B cell (primary cell): ENCODE data around the gene LAGE3. TPM values are rescaled to one million over a fixed set of nuclear protein-coding genes. Genes with fewer than 3 reads are reported as not detected.

Experiments used
- ATAC-seq: fragments of 200-7000 bp; cut with Tn5 transposase; one replicate; pipeline ENCODE4 v1.10.0; 2021; ENCODE audit warnings: low read depth, mild to moderate bottlenecking, moderate number of reproducible peaks, moderate library complexity
- CTCF ChIA-PET: fragments of 350-600 bp; sonication (Branson Sonifier 250); formaldehyde crosslinking; loops from one replicate; lab custom pipeline; 2021; ENCODE audit warnings: antibody characterized with exemption, inconsistent platforms; lab: Charles Lee
- POLR2A ChIA-PET: fragments of 350-600 bp; sonication (Branson Sonifier 250); formaldehyde crosslinking; loops from one replicate; lab custom pipeline; 2021; ENCODE audit warnings: antibody characterized with exemption; lab: Charles Lee
- DNase-seq: peaks from one replicate; pipeline ENCODE4 v3.0.0; 2013
- H2AFZ ChIP-seq: 2 replicates; pipeline ENCODE4 v1.6.1; 2012; ENCODE audit warnings: mild to moderate bottlenecking, low read depth, low read length; ENCODE audit not compliant: insufficient read depth, poor library complexity, severe bottlenecking
- H3K27ac ChIP-seq, 2 donors: 1 replicate in 1 of 2; 2 replicates in 1 of 2; pipeline ENCODE4 v1.5.1; 2012 to 2013; ENCODE audit warnings: low read length in 2 of 2, mild to moderate bottlenecking in 2 of 2, moderate library complexity in 1 of 2
- H3K27me3 ChIP-seq, 4 experiments: fragments of 200-600 bp in 1 of 4; sonication (generic) in 1 of 4; replicated peaks in 1 of 4; 1 replicate in 2 of 4; 2 replicates in 2 of 4; pipeline versions ENCODE4 v1.6.1 to v1.7.0; 2013 to 2016; ENCODE audit warnings: low read length in 3 of 4, mild to moderate bottlenecking in 2 of 4, mixed read lengths in 1 of 4, moderate library complexity in 1 of 4; ENCODE audit not compliant: insufficient read depth in 4 of 4, control insufficient read depth in 3 of 4; ENCODE audit errors: control extremely low read depth in 1 of 4
- H3K36me3 ChIP-seq, 2 experiments: replicated peaks in 1 of 2; 1 replicate in 1 of 2; 2 replicates in 1 of 2; pipeline versions ENCODE4 v1.6.1 to v1.7.1; 2013; ENCODE audit warnings: low read length in 1 of 2; ENCODE audit not compliant: insufficient read depth in 2 of 2, control insufficient read depth in 1 of 2; ENCODE audit errors: control extremely low read depth in 1 of 2, extremely low read depth in 1 of 2
- H3K4me1 ChIP-seq, 2 donors: fragments of 200-600 bp in 1 of 2; sonication (generic) in 1 of 2; 1 replicate in 1 of 2; 2 replicates in 1 of 2; pipeline versions ENCODE4 v1.5.1 to v1.6.1; 2013 to 2017; ENCODE audit warnings: low read length in 2 of 2; ENCODE audit not compliant: control insufficient read depth in 2 of 2, insufficient read depth in 2 of 2
- H3K4me2 ChIP-seq: replicated peaks from 2 replicates; pipeline ENCODE3; 2012; ENCODE audit warnings: mild to moderate bottlenecking, low read depth, low read length; ENCODE audit not compliant: poor library complexity, severe bottlenecking
- H3K4me3 ChIP-seq, 5 experiments: fragments of 200-600 bp in 1 of 5; sonication (generic) in 1 of 5; 1 replicate in 3 of 5; 2 replicates in 2 of 5; pipeline versions ENCODE4 v1.5.1 to v1.7.0; 2011 to 2016; ENCODE audit warnings: low read length in 4 of 5, mild to moderate bottlenecking in 4 of 5, low read depth in 2 of 5, control low read depth in 1 of 5, moderate library complexity in 1 of 5; ENCODE audit not compliant: insufficient read depth in 1 of 5; ENCODE audit errors: control extremely low read depth in 1 of 5, extremely low read depth in 1 of 5
- H3K79me2 ChIP-seq: fragments of 200-600 bp; sonication (generic); one replicate; pipeline ENCODE4 v1.6.0; 2016; ENCODE audit warnings: low read length; ENCODE audit not compliant: control insufficient read depth, insufficient read depth
- H3K9ac ChIP-seq: fragments of 200-600 bp; sonication (generic); 2 replicates; pipeline ENCODE4 v1.6.1; 2017; ENCODE audit warnings: mild to moderate bottlenecking, low read length, moderate library complexity
- H3K9me3 ChIP-seq, 3 donors: one replicate each; pipeline versions ENCODE4 v1.6.1 to v1.7.1; 2013; ENCODE audit warnings: low read length in 2 of 3; ENCODE audit not compliant: control insufficient read depth in 2 of 3, insufficient read depth in 1 of 3; ENCODE audit errors: control extremely low read depth in 1 of 3
- H4K20me1 ChIP-seq: 2 replicates; pipeline ENCODE4 v1.6.0; 2012; ENCODE audit warnings: mild to moderate bottlenecking, low read length; ENCODE audit not compliant: insufficient read depth, control insufficient read depth, poor library complexity, severe bottlenecking
- H3K27ac Mint-ChIP-seq: one replicate; pipeline ENCODE4 v1.8.0; 2021; ENCODE audit warnings: mixed read lengths
- H3K27me3 Mint-ChIP-seq: one replicate; pipeline ENCODE4 v1.8.0; 2021; ENCODE audit warnings: mixed read lengths
- H3K4me1 Mint-ChIP-seq: one replicate; pipeline ENCODE4 v1.8.0; 2021; ENCODE audit warnings: mixed read lengths
- H3K4me3 Mint-ChIP-seq: one replicate; pipeline ENCODE4 v1.8.0; 2021; ENCODE audit warnings: mixed read lengths
- H3K9me3 Mint-ChIP-seq: one replicate; pipeline ENCODE4 v1.8.0; 2022; ENCODE audit warnings: mixed read lengths; ENCODE audit not compliant: insufficient read depth
- CTCF ChIP-seq: fragments of 200-600 bp; IDR thresholded peaks from one replicate; pipeline ENCODE4 v1.8.0; 2022; ENCODE audit warnings: antibody characterized with exemption, mild to moderate bottlenecking
- EZH2 ChIP-seq: IDR thresholded peaks from 2 replicates; pipeline ENCODE4 v1.6.1; 2012; ENCODE audit warnings: borderline replicate concordance, low read depth, mild to moderate bottlenecking, moderate library complexity, low read length; ENCODE audit not compliant: insufficient read depth, poor library complexity, severe bottlenecking
- WGBS: methylation state at CpG from one replicate; pipeline ENCODE4 v1.1.5; 2013; ENCODE audit warnings: missing lambda C conversion rate; ENCODE audit not compliant: insufficient coverage; 5-methylcytosine and 5-hydroxymethylcytosine counted together
- intact Hi-C: fragments of 100-400 bp; cut with micrococcal nuclease; formaldehyde crosslinking; loops from one replicate; pipeline ENCODE4 v1.10.0; 2022
- polyA plus RNA-seq: library from polyadenylated mRNA; depleted of rRNA; stranded (reverse); fragments of >200 nt; gene quantifications from 2 replicates; pipeline ENCODE4 v1.2.3, GENCODE V29; 2012
- total RNA-seq, 2 donors: library from RNA; stranded (reverse); fragments of 120-200 nt in 1 of 2; gene quantifications; 1 replicate in 1 of 2; 2 replicates in 1 of 2; pipeline versions ENCODE4 v1.2.3 to v1.2.4, GENCODE V29; 2013 to 2022

Gene LAGE3
- total and polyA plus RNA-seq, 2 donors (not counting 1 experiment from before 2014, with no cell fraction given): 17.0 to 19.9 TPM

DNA sequence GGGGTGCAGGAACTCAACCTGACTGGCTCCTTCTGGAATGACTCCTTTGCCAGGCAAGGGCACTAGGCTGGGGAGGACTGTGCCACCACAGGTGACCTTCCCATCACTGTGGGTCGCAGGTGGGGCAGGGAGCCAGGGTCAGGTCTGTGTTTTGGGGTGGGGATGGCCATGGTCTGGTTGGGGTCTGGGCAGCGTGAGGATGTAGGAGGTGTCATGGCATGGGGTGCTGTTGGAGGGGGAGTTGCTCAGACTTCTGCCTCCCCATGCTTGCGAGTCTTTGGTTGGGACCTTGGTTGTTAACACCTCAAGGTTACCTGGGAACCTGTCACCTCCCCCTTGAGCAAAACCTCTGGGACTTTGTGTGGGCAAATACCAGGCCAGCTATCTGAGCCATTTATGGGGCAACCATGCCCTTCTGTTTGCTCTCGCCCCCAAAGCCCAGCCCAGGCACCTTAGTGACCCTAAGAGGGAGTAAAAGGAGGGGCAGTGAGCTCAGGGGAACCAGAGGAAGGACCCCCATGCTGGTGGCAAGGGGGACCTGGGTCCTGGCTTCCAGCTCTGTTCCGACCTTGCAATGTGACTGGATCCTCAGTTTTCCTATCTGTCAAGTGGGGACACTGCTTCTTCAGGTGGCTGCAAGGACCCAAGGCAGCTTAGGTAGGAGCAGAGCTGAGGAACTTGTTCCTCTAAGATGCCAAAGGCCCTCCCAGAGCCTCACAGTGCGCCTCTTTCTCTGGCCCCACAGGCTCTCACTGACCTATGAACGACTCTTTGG lies 44.5 kb downstream of the LAGE3 start:
- no peaks in the 10 kb centered on the region for H3K9me3 ChIP-seq
- POLR2A ChIA-PET: no interaction called here
- 100% methylated on average over 1 of the region's 7 CpGs for whole genome bisulfite sequencing
- H2AFZ ChIP-seq: no peak overlapping the region
- no peak overlapping the region for H3K27ac Mint-ChIP-seq
- ATAC-seq (no peak), DNase-seq (no peak)
- H3K27ac ChIP-seq: no peak overlapping the region
- no peaks in the 10 kb centered on the region for H3K27me3 Mint-ChIP-seq
- no peak overlapping the region for H3K4me2 ChIP-seq
- H3K4me1 ChIP-seq: peaks cover 10 to 21% of the 10 kb centered on the region in 2 donors
- no peaks in the 10 kb centered on the region for H3K9me3 Mint-ChIP-seq
- peaks cover 25% of the 10 kb centered on the region for H3K4me1 Mint-ChIP-seq
- peaks cover 0 to 8% of the 10 kb centered on the region in 2 experiments for H3K36me3 ChIP-seq
- CTCF ChIA-PET: interaction anchor here (0.7 kb wide), 1 partner anchor 36 kb away, joined by 3 read pairs; no protein-coding TSS in a partner anchor
- H3K4me3 ChIP-seq: no peak overlapping the region
- no peak overlapping the region for H3K4me3 Mint-ChIP-seq
- no peaks in the 10 kb centered on the region for H3K27me3 ChIP-seq
- intact Hi-C loops: no loop called here
- peaks cover 27% of the 10 kb centered on the region for H3K79me2 ChIP-seq
- TF ChIP-seq EZH2 (no peak), CTCF (no peak)
- H4K20me1 ChIP-seq: peaks cover 6% of the 10 kb centered on the region
- no peak overlapping the region for H3K9ac ChIP-seq

DNA sequence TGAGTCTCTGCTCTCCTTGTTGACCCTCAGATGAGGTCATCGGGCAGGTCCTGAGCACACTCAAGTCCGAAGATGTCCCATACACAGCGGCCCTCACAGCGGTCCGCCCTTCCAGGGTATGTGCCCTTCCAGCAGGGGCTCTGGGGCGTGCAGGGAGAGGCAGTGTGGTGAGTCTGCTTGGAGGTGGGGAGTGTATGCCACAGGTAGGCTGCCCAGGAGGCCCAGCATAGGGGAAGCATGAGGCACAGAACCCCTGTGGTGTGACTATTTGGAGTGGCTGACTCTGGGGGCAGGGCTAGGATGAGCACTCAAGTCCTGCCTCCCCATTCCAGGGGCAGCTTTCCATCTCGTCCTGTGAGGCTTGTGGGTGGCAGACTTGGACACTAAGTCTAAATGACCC lies 45.5 kb downstream of the LAGE3 start:
- TF ChIP-seq CTCF: no peak
- TF ChIP-seq EZH2: no peak
- Histone ChIP-seq H4K20me1 (peaks cover 6% of the 10 kb centered on the region), H2AFZ (no peak overlapping the region), H3K9me3 (no peaks in the 10 kb centered on the region), H3K4me2 (no peak overlapping the region), H3K4me3 (no peak overlapping the region), H3K27me3 (no peaks in the 10 kb centered on the region), H3K79me2 (peaks cover 29% of the 10 kb centered on the region), H3K9ac (no peak overlapping the region), H3K4me1 (peaks cover 16 to 26% of the 10 kb centered on the region in 2 donors), H3K27ac (no peak overlapping the region), H3K36me3 (peaks cover 0 to 8% of the 10 kb centered on the region in 2 experiments)
- 100% methylated on average over 5 of the region's 7 CpGs for WGBS
- no peak overlapping the region for H3K4me3 Mint-ChIP-seq
- intact Hi-C loops: no loop called here
- DNase-seq (no peak), ATAC-seq (no peak)
- peaks cover 30% of the 10 kb centered on the region for H3K4me1 Mint-ChIP-seq
- no peaks in the 10 kb centered on the region for H3K27me3 Mint-ChIP-seq
- CTCF ChIA-PET: no interaction called here
- POLR2A ChIA-PET: no interaction called here
- H3K9me3 Mint-ChIP-seq: no peaks in the 10 kb centered on the region
- no peak overlapping the region for H3K27ac Mint-ChIP-seq
